H9 (cell line): Measurements from ENCODE around the gene BPIFB6. TPM values are rescaled to one million over a fixed set of nuclear protein-coding genes. Genes with fewer than 3 reads are reported as not detected.
A peak's percentile ranks its signal among the peaks of the same experiment; 100 is the strongest.

Experiments used
- DNase-seq: peaks from one replicate; pipeline ENCODE4 v3.0.0-alpha.2; 2017
- H2AFZ ChIP-seq: one replicate; pipeline ENCODE4 v1.6.1; 2013; ENCODE audit warnings: mild to moderate bottlenecking, low read length, control low read depth, moderate library complexity
- H2AK5ac ChIP-seq: 2 replicates; pipeline ENCODE4 v1.6.1; 2013; ENCODE audit warnings: low read length, control low read depth, mixed read lengths; ENCODE audit not compliant: insufficient read length
- H2BK120ac ChIP-seq: one replicate; pipeline ENCODE4 v1.6.1; 2013; ENCODE audit warnings: low read depth, mild to moderate bottlenecking, low read length, control low read depth, inconsistent platforms; ENCODE audit not compliant: poor library complexity, severe bottlenecking
- H2BK12ac ChIP-seq: 2 replicates; pipeline ENCODE4 v1.6.1; 2013; ENCODE audit warnings: low read length, control low read depth, mixed read lengths, low read depth; ENCODE audit not compliant: insufficient read length
- H2BK15ac ChIP-seq: 2 replicates; pipeline ENCODE4 v1.6.1; 2013; ENCODE audit warnings: low read depth, low read length, control low read depth
- H2BK20ac ChIP-seq: one replicate; pipeline ENCODE4 v1.6.1; 2013; ENCODE audit warnings: low read depth, mild to moderate bottlenecking, low read length, control low read depth, inconsistent platforms; ENCODE audit not compliant: poor library complexity, severe bottlenecking
- H2BK5ac ChIP-seq: 2 replicates; pipeline ENCODE4 v1.6.1; 2013; ENCODE audit warnings: low read length, control low read depth, mixed read lengths; ENCODE audit not compliant: insufficient read length
- H3K14ac ChIP-seq: 2 replicates; pipeline ENCODE4 v1.6.1; 2013; ENCODE audit warnings: low read length, control low read depth; ENCODE audit not compliant: insufficient read depth
- H3K18ac ChIP-seq: 2 replicates; pipeline ENCODE4 v1.6.1; 2013; ENCODE audit warnings: low read depth, mild to moderate bottlenecking, mixed read lengths, low read length, control low read depth; ENCODE audit not compliant: insufficient read length
- H3K23ac ChIP-seq: 2 replicates; pipeline ENCODE4 v1.6.1; 2013; ENCODE audit warnings: low read length, control low read depth, mixed read lengths, low read depth; ENCODE audit not compliant: insufficient read length
- H3K23me2 ChIP-seq: 2 replicates; pipeline ENCODE4 v1.6.1; 2013; ENCODE audit warnings: low read depth, mild to moderate bottlenecking, mixed read lengths, low read length, control low read depth; ENCODE audit not compliant: insufficient read length, poor library complexity, severe bottlenecking
- H3K27ac ChIP-seq: 2 replicates; pipeline ENCODE4 v1.5.1; 2013; ENCODE audit warnings: low read length, control low read depth, mixed read lengths, low read depth; ENCODE audit not compliant: insufficient read length
- H3K27me3 ChIP-seq: 2 replicates; pipeline ENCODE4 v1.6.1; 2013; ENCODE audit warnings: low read length, control low read depth, inconsistent platforms; ENCODE audit not compliant: insufficient read depth
- H3K4ac ChIP-seq: 2 replicates; pipeline ENCODE4 v1.6.1; 2013; ENCODE audit warnings: low read depth, mild to moderate bottlenecking, control low read depth, inconsistent platforms, low read length, moderate library complexity
- H3K4me1 ChIP-seq: 2 replicates; pipeline ENCODE4 v1.6.1; 2013; ENCODE audit warnings: low read length, control low read depth, inconsistent platforms; ENCODE audit not compliant: insufficient read depth
- H3K4me2 ChIP-seq: 2 replicates; pipeline ENCODE4 v1.6.1; 2013; ENCODE audit warnings: low read length, control low read depth, mixed read lengths; ENCODE audit not compliant: insufficient read length, insufficient read depth
- H3K56ac ChIP-seq: 2 replicates; pipeline ENCODE4 v1.6.1; 2013; ENCODE audit warnings: low read depth, mild to moderate bottlenecking, mixed read lengths, low read length, control low read depth; ENCODE audit not compliant: insufficient read length
- H3K79me1 ChIP-seq: 2 replicates; pipeline ENCODE4 v1.6.1; 2013; ENCODE audit warnings: low read depth, mild to moderate bottlenecking, moderate library complexity, low read length, control low read depth, inconsistent platforms; ENCODE audit not compliant: insufficient read depth, poor library complexity, severe bottlenecking
- H3K79me2 ChIP-seq: 2 replicates; pipeline ENCODE4 v1.6.1; 2013; ENCODE audit warnings: low read length, control low read depth, inconsistent platforms; ENCODE audit not compliant: insufficient read depth
- H3K9ac ChIP-seq: 2 replicates; pipeline ENCODE4 v1.6.1; 2013; ENCODE audit warnings: low read length, control low read depth, mixed read lengths; ENCODE audit not compliant: insufficient read length; ENCODE audit errors: extremely low read depth
- H3K9me3 ChIP-seq: one replicate; pipeline ENCODE4 v1.6.1; 2013; ENCODE audit warnings: low read depth, low read length, inconsistent platforms; ENCODE audit not compliant: control insufficient read depth
- H3T11ph ChIP-seq: one replicate; pipeline ENCODE4 v1.6.1; 2013; ENCODE audit warnings: mild to moderate bottlenecking, low read length, control low read depth, inconsistent platforms
- H4K20me1 ChIP-seq: one replicate; pipeline ENCODE4 v1.6.1; 2013; ENCODE audit not compliant: control insufficient read depth, insufficient read length, insufficient read depth
- H4K5ac ChIP-seq: 2 replicates; pipeline ENCODE4 v1.6.1; 2013; ENCODE audit warnings: low read depth, mild to moderate bottlenecking, mixed read lengths, low read length, control low read depth; ENCODE audit not compliant: insufficient read length
- H4K8ac ChIP-seq: replicated peaks from 2 replicates; pipeline ENCODE4 v1.6.1; 2013; ENCODE audit warnings: low read length, control low read depth, mixed read lengths, low read depth; ENCODE audit not compliant: insufficient read length
- H4K91ac ChIP-seq: 2 replicates; pipeline ENCODE4 v1.6.1; 2013; ENCODE audit warnings: low read depth, mild to moderate bottlenecking, moderate library complexity, mixed read lengths, low read length, control low read depth; ENCODE audit not compliant: insufficient read length
- H3K27ac Mint-ChIP-seq, 3 experiments: 2 replicates in 2 of 3; 3 replicates in 1 of 3; pipeline ENCODE4 v1.8.0; 2020 to 2021; ENCODE audit warnings: mixed read lengths in 3 of 3, mild to moderate bottlenecking in 1 of 3, moderate library complexity in 1 of 3
- H3K27me3 Mint-ChIP-seq: 2 replicates; pipeline ENCODE4 v1.8.0; 2021; ENCODE audit warnings: low read depth, mild to moderate bottlenecking, moderate library complexity, mixed read lengths
- H3K36me3 Mint-ChIP-seq, 3 experiments: 2 replicates in 2 of 3; 3 replicates in 1 of 3; pipeline ENCODE4 v1.8.0; 2020 to 2021; ENCODE audit warnings: low read depth in 3 of 3, mixed read lengths in 3 of 3; ENCODE audit not compliant: insufficient read depth in 1 of 3
- H3K4me1 Mint-ChIP-seq, 2 experiments: 2 replicates each; pipeline ENCODE4 v1.8.0; 2020; ENCODE audit warnings: mixed read lengths in 2 of 2
- H3K4me3 Mint-ChIP-seq, 2 experiments: 2 replicates in 1 of 2; 3 replicates in 1 of 2; pipeline ENCODE4 v1.8.0; 2020 to 2021; ENCODE audit warnings: mild to moderate bottlenecking in 2 of 2, mixed read lengths in 2 of 2, moderate library complexity in 1 of 2
- H3K9me3 Mint-ChIP-seq, 2 experiments: 2 replicates in 1 of 2; 3 replicates in 1 of 2; pipeline ENCODE4 v1.8.0; 2020; ENCODE audit warnings: mild to moderate bottlenecking in 2 of 2, mixed read lengths in 2 of 2, moderate library complexity in 1 of 2
- CTCF ChIP-seq: fragments of 200-600 bp; sonication (generic); conservative IDR thresholded peaks from 3 replicates; pipeline ENCODE4 v1.8.0; 2021; ENCODE audit warnings: antibody characterized with exemption, mild to moderate bottlenecking
- WGBS: extraction: QIAGEN DNeasy Blood & Tissue Kit; methylation state at CpG from one replicate; pipeline ENCODE4 v1.1.7; 2013; ENCODE audit warnings: missing lambda C conversion rate, low lambda C conversion rate, mixed read lengths; ENCODE audit not compliant: insufficient read length; ENCODE audit errors: extremely low coverage; 5-methylcytosine and 5-hydroxymethylcytosine counted together
- total RNA-seq: library from RNA; stranded (reverse); gene quantifications from 2 replicates; pipeline ENCODE4 v1.2.1, GENCODE V29; 2021

BPIFB6 gene
- total RNA-seq, 1 experiment from 2014 or later: not detected

- Histone ChIP-seq H3K23me2 (no peaks in the 10 kb centered on the region), H3T11ph (no peak overlapping the region), H2BK5ac (no peak overlapping the region), H3K18ac (no peak overlapping the region), H3K9ac (no peak overlapping the region), H3K4me1 (no peaks in the 10 kb centered on the region), H3K27me3 (no peaks in the 10 kb centered on the region), H3K4ac (no peak overlapping the region), H3K56ac (no peak overlapping the region), H2BK12ac (no peak overlapping the region), H4K5ac (no peak overlapping the region), H2AK5ac (no peak overlapping the region), H3K4me2 (no peak overlapping the region), H2BK120ac (no peak overlapping the region), H3K9me3 (no peaks in the 10 kb centered on the region), H3K79me2 (no peaks in the 10 kb centered on the region), H4K20me1 (no peaks in the 10 kb centered on the region), H2BK15ac (no peak overlapping the region), H4K91ac (no peak overlapping the region), H3K79me1 (no peaks in the 10 kb centered on the region), H2AFZ (no peak overlapping the region), H2BK20ac (no peak overlapping the region), H3K23ac (no peak overlapping the region), H3K27ac (no peak overlapping the region), H4K8ac (no peak overlapping the region), H3K14ac (no peak overlapping the region)
- Mint-ChIP-seq H3K36me3 (no peaks in the 10 kb centered on the region), H3K4me3 (no peak overlapping the region), H3K4me1 (no peaks in the 10 kb centered on the region), H3K27me3 (peaks cover 4% of the 10 kb centered on the region; the same call in 1 of the 2 replicates), H3K27ac (0 out of 7 replicates have a peak overlapping the region, but pooled peaks of 1 of the 3 experiments have one; percentile 36), H3K9me3 (no peaks in the 10 kb centered on the region)
- TF ChIP-seq CTCF: no peak
- DNase-seq: peak; percentile 46
- WGBS: no CpG with 5 or more reads among the region's 22 CpGs
Observed at GRCh38 chr20:33059741-33060390, 28.4 kb downstream of the BPIFB6 start.
